Pancreas (tissue), 10 donors: Measurements from ENCODE around the gene TTI1. TPM values are rescaled to one million over a fixed set of nuclear protein-coding genes. Genes with fewer than 3 reads are reported as not detected.
A peak's percentile ranks its signal among the peaks of the same experiment; 100 is the strongest.

Experiments
- ATAC-seq, 4 donors: fragments of 200-7000 bp; cut with Tn5 transposase; one replicate each; pipeline versions ENCODE4 v1.8.0 to v1.9.1; 2020; ENCODE audit warnings: mild to moderate bottlenecking in 4 of 4, moderate library complexity in 4 of 4
- DNase-seq, 6 donors: peaks; one replicate each; pipeline ENCODE4 v3.0.0-alpha.2; 2020
- FAIRE-seq: peaks from 2 replicates; lab custom pipeline; 2012; peaks lifted over from hg19 to GRCh38; lab: Jason Lieb, UNC
- H3K27ac ChIP-seq, 4 donors: fragments of 200-600 bp; sonication (generic); 1 replicate in 3 of 4; 2 replicates in 1 of 4; pipeline versions ENCODE4 v1.5.0 to v1.8.0; 2020
- H3K27me3 ChIP-seq, 4 donors: fragments of 200-600 bp; one replicate each; pipeline ENCODE4 v1.8.0; 2021
- H3K36me3 ChIP-seq, 3 donors: fragments of 200-600 bp; sonication (generic) in 1 of 3; one replicate each; pipeline versions ENCODE4 v1.5.0 to v1.8.0; 2020 to 2021
- H3K4me1 ChIP-seq, 3 donors: fragments of 200-600 bp; one replicate each; pipeline ENCODE4 v1.8.0; 2021
- H3K4me3 ChIP-seq, 4 donors: fragments of 200-600 bp; sonication (generic) in 2 of 4; one replicate each; pipeline versions ENCODE4 v1.5.0 to v1.8.0; 2020 to 2021
- H3K9me3 ChIP-seq, 4 donors: fragments of 200-600 bp; one replicate each; pipeline ENCODE4 v1.8.0; 2021
- WGBS, 2 donors: extraction: QIAGEN DNeasy Blood & Tissue Kit; methylation state at CpG; one replicate each; pipeline ENCODE4 v1.1.7; 2013; 5-methylcytosine and 5-hydroxymethylcytosine counted together
- intact Hi-C, 3 donors: fragments of 100-400 bp; cut with DNase I; formaldehyde crosslinking; loops; one replicate each; pipeline versions ENCODE4 v1.11.1 to v1.14.2; 2022
- polyA plus RNA-seq, 2 donors: library from polyadenylated mRNA; stranded (reverse); fragments of 200-250 nt; gene quantifications; one replicate each; pipeline ENCODE4 v1.2.3, GENCODE V29; 2013
- total RNA-seq, 6 donors: library from RNA; stranded (reverse); fragmentation: NEBNext Ultra II Directional in 4 of 6; extraction: Animal tissue kit (Norgen Biotek cat#: 25700) in 4 of 6; gene quantifications; one replicate each; pipeline versions ENCODE4 v1.2.1 to v1.2.4, GENCODE V29; 2021 to 2023
- TF ChIP-seq, protein P1 (sequence below), 4 donors: fragments of 200-600 bp; sonication (generic) in 3 of 4; IDR thresholded peaks; one replicate each; pipeline versions ENCODE4 v1.5.0 to v1.8.0; 2021; ENCODE audit warnings: antibody characterized with exemption in 4 of 4
- donor health status: healthy with polysubstance abuse.
- donor health status: DM: no; HTN: no; CAD: no; lungs with moderate emphysema.
- donor health status: DM: no; HTN: no; CAD: no.
- donor health status: control.
- donor health status: control.
- donor health status: Bipolar disorder and iron deficiency.
- donor health status: DM: yes; HTN: yes; CAD: no.
- donor health status: DM: no; HTN: no; CAD: no.
- donor health status: DM: no; HTN: no; CAD: no.
- donor health status: DM: yes; HTN: yes; CAD: no.

Gene TTI1
- total and polyA plus RNA-seq, 8 donors: 10.1 to 18.0 (median 11.2) TPM

GRCh38 chr20:37939701-37940560 is 93.3 kb downstream of the TTI1 start:
- intact Hi-C loops: no loop called here
- TF ChIP-seq, protein P1, sequence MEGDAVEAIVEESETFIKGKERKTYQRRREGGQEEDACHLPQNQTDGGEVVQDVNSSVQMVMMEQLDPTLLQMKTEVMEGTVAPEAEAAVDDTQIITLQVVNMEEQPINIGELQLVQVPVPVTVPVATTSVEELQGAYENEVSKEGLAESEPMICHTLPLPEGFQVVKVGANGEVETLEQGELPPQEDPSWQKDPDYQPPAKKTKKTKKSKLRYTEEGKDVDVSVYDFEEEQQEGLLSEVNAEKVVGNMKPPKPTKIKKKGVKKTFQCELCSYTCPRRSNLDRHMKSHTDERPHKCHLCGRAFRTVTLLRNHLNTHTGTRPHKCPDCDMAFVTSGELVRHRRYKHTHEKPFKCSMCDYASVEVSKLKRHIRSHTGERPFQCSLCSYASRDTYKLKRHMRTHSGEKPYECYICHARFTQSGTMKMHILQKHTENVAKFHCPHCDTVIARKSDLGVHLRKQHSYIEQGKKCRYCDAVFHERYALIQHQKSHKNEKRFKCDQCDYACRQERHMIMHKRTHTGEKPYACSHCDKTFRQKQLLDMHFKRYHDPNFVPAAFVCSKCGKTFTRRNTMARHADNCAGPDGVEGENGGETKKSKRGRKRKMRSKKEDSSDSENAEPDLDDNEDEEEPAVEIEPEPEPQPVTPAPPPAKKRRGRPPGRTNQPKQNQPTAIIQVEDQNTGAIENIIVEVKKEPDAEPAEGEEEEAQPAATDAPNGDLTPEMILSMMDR (IDR thresholded peaks at IDR 0.05): no peak
- no peaks in the 10 kb centered on the region for H3K4me1 ChIP-seq
- 74% methylated on average over 23 to 25 of the region's 25 CpGs for WGBS, 2 donors
- no peak overlapping the region for H3K4me3 ChIP-seq
- no peaks in the 10 kb centered on the region for H3K9me3 ChIP-seq
- peak in 1 of 6 donors; percentile 42 for DNase-seq
- no peaks in the 10 kb centered on the region for H3K36me3 ChIP-seq
- H3K27ac ChIP-seq: no peak overlapping the region
- ATAC-seq: no peak
- H3K27me3 ChIP-seq: no peaks in the 10 kb centered on the region
- FAIRE-seq: no peak

DNA sequence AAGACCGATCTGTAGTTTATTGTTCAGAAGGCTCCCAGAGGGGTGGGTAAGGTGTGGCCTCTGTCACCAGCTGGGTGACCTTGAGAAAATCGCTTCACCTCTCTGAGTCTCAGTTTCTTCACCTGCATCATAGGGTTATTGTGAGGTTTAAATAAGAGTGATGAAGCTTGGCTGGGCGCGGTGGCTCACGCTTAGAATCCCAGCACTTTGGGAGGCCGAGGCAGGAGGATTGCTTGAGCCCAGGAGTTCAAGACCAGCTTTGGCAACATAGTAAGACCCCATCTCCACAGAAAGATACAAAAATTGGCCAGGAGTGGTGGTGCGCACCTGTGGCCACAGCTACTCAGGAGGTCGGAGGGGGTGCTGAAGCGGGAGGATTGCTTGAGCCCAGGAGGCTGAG is 94.3 kb downstream of the TTI1 start:
- WGBS, 2 donors: 87 to 88% methylated on average over 9 of the region's 9 CpGs
- intact Hi-C loops: no loop called here
- no peak for FAIRE-seq
- H3K27ac ChIP-seq: no peak overlapping the region
- H3K4me1 ChIP-seq: no peaks in the 10 kb centered on the region
- no peak overlapping the region for H3K4me3 ChIP-seq
- TF ChIP-seq, protein P1 (IDR thresholded peaks at IDR 0.05): no peak
- DNase-seq: no peak
- no peak for ATAC-seq
- no peaks in the 10 kb centered on the region for H3K27me3 ChIP-seq
- no peaks in the 10 kb centered on the region for H3K9me3 ChIP-seq
- H3K36me3 ChIP-seq: no peaks in the 10 kb centered on the region

DNA sequence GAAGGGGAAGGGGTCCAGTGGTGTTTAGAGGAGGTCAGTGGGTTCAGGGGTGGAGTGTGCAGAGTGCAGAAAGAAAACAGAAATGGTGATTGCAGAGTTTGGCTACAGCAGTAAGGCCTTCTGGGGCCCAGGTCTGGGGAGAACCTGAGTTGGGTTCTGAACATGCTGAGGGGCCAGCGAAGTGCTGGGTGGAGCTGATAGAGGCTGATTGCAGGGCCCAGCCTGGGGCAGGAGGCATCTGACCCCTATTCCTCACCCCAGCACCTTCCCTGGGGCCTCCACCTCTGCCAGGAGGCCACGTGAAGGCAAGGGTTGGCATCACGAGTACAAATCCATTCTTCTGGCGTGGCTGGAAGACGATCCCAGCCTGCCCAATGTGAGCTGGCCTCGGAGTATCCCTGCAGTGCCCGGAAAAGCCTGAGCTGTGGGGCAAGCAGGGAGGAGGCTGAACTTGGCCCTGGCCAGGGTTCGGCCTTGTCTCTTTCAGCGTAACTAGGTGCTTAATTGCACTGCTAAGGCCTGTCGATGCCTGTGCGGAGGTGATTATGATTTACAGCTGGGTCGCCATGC is 95.0 kb downstream of the TTI1 start:
- Histone ChIP-seq H3K27me3 (no peaks in the 10 kb centered on the region), H3K36me3 (no peaks in the 10 kb centered on the region), H3K27ac (no peak overlapping the region), H3K9me3 (no peaks in the 10 kb centered on the region), H3K4me3 (no peak overlapping the region), H3K4me1 (no peaks in the 10 kb centered on the region)
- TF ChIP-seq, protein P1 (IDR thresholded peaks at IDR 0.05): no peak
- peak in 1 of 6 donors; percentile 21 for DNase-seq
- intact Hi-C loops: no loop called here
- WGBS, 2 donors: 82 to 87% methylated on average over 12 of the region's 12 CpGs
- FAIRE-seq: no peak
- ATAC-seq: no peak

- TF ChIP-seq, protein P1 (IDR thresholded peaks at IDR 0.05): no peak
- no peak for FAIRE-seq
- 72 to 82% methylated on average over 4 of the region's 4 CpGs for WGBS, 2 donors
Measured at GRCh38 chr20:37937686-37938085, 95.6 kb downstream of the TTI1 start.

DNA sequence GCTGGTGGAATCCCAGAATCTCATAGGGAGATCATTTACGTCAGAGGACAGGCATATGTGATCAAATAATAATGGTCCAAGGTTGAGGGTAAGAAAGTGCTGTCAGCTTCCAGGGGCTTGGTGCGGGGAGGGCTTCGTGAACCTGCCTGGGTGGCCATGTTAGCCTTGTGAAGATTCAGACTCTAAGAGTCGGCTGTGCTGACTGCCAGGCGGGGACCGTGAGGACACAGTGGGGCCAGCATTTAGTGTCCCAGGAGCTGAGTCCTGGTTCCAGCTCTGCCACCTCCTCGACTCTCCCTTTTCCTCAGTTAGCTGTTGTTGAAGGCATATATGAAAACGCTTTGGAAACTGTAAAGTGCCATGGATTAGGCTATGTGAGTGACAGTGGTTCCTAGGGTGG is 96.8 kb downstream of the TTI1 start:
- WGBS, 2 donors: 78 to 88% methylated on average over 8 of the region's 8 CpGs
- H3K4me1 ChIP-seq: no peaks in the 10 kb centered on the region
- H3K27ac ChIP-seq: no peak overlapping the region
- H3K9me3 ChIP-seq: no peaks in the 10 kb centered on the region
- no peak for FAIRE-seq
- H3K27me3 ChIP-seq: no peaks in the 10 kb centered on the region
- intact Hi-C loops: no loop called here
- TF ChIP-seq, protein P1 (IDR thresholded peaks at IDR 0.05): no peak
- no peak overlapping the region for H3K4me3 ChIP-seq
- no peaks in the 10 kb centered on the region for H3K36me3 ChIP-seq
- ATAC-seq: no peak
- no peak for DNase-seq

More at GRCh38 chr20:37937686-37938085, 95.6 kb downstream of the TTI1 start:
- Histone ChIP-seq H3K27me3 (no peaks in the 10 kb centered on the region), H3K36me3 (no peaks in the 10 kb centered on the region), H3K4me3 (no peak overlapping the region), H3K9me3 (no peaks in the 10 kb centered on the region), H3K27ac (no peak overlapping the region), H3K4me1 (no peaks in the 10 kb centered on the region)
- no peak for ATAC-seq
- peak in 1 of 6 donors; percentile 15 for DNase-seq
- intact Hi-C loops: no loop called here
